Measurements from ENCODE around the gene PLD6. TPM values are rescaled to one million over a fixed set of nuclear protein-coding genes. Genes with fewer than 3 reads are reported as not detected.
"Not testable (repeated sequence)": the region's sequence is repeated elsewhere in the genome, so short reads cannot be mapped to it uniquely, and the experiment has no call there.

Gene PLD6
- total and polyA plus RNA-seq, 10 of the 15 experiments (the other 5 are each of a cell fraction or from before 2014, with no cell fraction given): 4.7 to 21.4 (median 12.0) TPM

DNA sequence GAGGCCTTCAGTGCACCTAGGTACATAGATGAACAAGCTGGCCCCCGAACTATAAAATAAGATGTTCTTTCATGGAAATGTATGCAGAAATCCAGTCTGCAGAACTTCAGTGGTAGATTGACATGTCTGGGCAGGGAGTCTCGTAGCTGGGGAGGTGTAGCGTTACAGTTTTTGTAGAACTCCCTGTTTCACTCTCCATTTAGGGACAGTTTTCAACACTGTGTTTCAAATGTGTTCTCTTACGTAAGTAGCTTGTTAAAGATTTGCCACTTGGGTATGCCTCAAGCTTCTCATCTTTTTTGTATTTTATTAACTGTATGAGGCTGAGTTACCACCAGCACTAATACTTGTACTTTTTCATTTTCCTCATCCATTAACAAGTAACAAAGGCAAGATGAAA, 46.6 kb downstream of the PLD6 start (continued):
- no peak for TF ChIP-seq SMC3 (IDR thresholded peaks at IDR 0.05; ENCODE audit: borderline replicate concordance, low read length)
- TF ChIP-seq YY1 (IDR thresholded peaks at IDR 0.05; ENCODE audit: low read depth, low read length): no peak
- TF ChIP-seq STAT3 (IDR thresholded peaks at IDR 0.05; ENCODE audit: low read depth, low read length): no peak
- no peak for TF ChIP-seq MXI1 (IDR thresholded peaks at IDR 0.05; ENCODE audit: low read depth, low read length)
- TF ChIP-seq ZNF384 (IDR thresholded peaks at IDR 0.05; ENCODE audit: borderline replicate concordance, low read depth, low read length): no peak
- TF ChIP-seq, protein P1, sequence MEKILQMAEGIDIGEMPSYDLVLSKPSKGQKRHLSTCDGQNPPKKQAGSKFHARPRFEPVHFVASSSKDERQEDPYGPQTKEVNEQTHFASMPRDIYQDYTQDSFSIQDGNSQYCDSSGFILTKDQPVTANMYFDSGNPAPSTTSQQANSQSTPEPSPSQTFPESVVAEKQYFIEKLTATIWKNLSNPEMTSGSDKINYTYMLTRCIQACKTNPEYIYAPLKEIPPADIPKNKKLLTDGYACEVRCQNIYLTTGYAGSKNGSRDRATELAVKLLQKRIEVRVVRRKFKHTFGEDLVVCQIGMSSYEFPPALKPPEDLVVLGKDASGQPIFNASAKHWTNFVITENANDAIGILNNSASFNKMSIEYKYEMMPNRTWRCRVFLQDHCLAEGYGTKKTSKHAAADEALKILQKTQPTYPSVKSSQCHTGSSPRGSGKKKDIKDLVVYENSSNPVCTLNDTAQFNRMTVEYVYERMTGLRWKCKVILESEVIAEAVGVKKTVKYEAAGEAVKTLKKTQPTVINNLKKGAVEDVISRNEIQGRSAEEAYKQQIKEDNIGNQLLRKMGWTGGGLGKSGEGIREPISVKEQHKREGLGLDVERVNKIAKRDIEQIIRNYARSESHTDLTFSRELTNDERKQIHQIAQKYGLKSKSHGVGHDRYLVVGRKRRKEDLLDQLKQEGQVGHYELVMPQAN (conservative IDR thresholded peaks at IDR 0.05): no peak
- no peak for TF ChIP-seq MTA2 (IDR thresholded peaks at IDR 0.05; ENCODE audit: low read depth)

DNA sequence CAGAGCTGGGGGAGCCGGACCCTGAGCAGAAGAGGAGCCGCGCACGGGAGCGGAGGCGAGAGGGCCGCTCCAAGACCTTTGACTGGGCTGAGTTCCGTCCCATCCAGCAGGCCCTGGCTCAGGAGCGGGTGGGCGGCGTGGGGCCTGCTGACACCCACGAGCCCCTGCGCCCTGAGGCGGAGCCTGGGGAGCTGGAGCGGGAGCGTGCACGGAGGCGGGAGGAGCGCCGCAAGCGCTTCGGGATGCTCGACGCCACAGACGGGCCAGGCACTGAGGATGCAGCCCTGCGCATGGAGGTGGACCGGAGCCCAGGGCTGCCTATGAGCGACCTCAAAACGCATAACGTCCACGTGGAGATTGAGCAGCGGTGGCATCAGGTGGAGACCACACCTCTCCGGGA, 47.6 kb downstream of the PLD6 start:
- H3K4me2 ChIP-seq (ENCODE audit: control insufficient read depth, insufficient read depth); H3K27ac ChIP-seq (ENCODE audit: control insufficient read depth, insufficient read depth); BruUV-seq (replicated peaks); intact Hi-C loops (cut with micrococcal nuclease; ENCODE audit: unreplicated experiment); DNase-seq (ENCODE audit: low read depth, low spot score); H2AFZ ChIP-seq (ENCODE audit: control insufficient read depth, low read depth, low read length); ATAC-seq; H3K79me2 ChIP-seq (ENCODE audit: control insufficient read depth, insufficient read depth, low read length); H3K27me3 ChIP-seq (replicated peaks in 1 of 2; ENCODE audit: control insufficient read depth in 2 of 2, insufficient read depth in 2 of 2, low read length in 1 of 2); CTCF ChIA-PET; H3K4me3 ChIP-seq; POLR2A ChIA-PET; H3K9me3 ChIP-seq (replicated peaks; ENCODE audit: control insufficient read depth, insufficient read depth, low read length); FAIRE-seq; H3K9ac ChIP-seq (ENCODE audit: control insufficient read depth, insufficient read depth, low read length); SMC1A ChIA-PET (ENCODE audit: uncharacterized antibody, unreplicated experiment); H3K4me1 ChIP-seq (ENCODE audit: control insufficient read depth, insufficient read depth, low read length); RAD21 ChIA-PET (ENCODE audit: unreplicated experiment); in situ Hi-C loops (cut with MboI); H4K20me1 ChIP-seq (ENCODE audit: control insufficient read depth, insufficient read depth): not testable (repeated sequence)
- 98% methylated on average over 33 of the region's 33 CpGs for WGBS (ENCODE audit: insufficient coverage, insufficient replicate concordance, low lambda C conversion rate, missing lambda C conversion rate)
- peaks cover 25 to 28% of the 10 kb centered on the region in 2 experiments for H3K36me3 ChIP-seq (ENCODE audit: control insufficient read depth in 2 of 2, insufficient read depth in 2 of 2, low read length in 1 of 2)

Data from GM12878 (cell line).